Mammary epithelial cell (primary cell): Measurements from ENCODE around the gene RBBP9.

Source experiments
- CTCF ChIP-seq, 2 donors: IDR thresholded peaks in 1 of 2; conservative IDR thresholded peaks in 1 of 2; 2 replicates each; pipeline ENCODE4 v1.5.1; 2011 to 2012; ENCODE audit warnings: inconsistent platforms in 2 of 2, low read length in 2 of 2, mild to moderate bottlenecking in 2 of 2, control low read depth in 1 of 2, low read depth in 1 of 2; ENCODE audit not compliant: insufficient read depth in 1 of 2; ENCODE audit errors: extremely low read depth in 1 of 2
- EZH2 ChIP-seq: IDR thresholded peaks from 2 replicates; pipeline ENCODE4 v1.6.1; 2012; ENCODE audit warnings: low read length, inconsistent platforms, borderline replicate concordance

DNA sequence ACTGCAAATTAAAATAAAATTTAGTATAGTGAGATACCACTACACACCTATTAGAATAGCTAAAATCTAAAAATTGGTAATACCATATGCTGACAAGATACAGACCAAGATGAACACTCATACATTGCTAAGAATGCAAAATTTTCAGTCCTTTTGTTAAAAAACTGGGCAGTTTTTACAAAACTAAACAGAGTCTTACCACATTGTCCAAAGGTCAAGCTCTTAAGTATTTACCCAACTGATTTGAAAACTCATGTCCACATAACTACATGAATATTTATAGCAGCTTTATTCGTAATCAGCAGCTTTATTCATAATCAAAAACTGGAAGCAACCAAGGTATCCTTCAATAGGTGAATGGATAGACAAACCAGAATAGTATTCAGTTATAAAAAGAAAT, 19.8 kb downstream of the RBBP9 start:
- TF ChIP-seq EZH2 (no peak), CTCF (conservative IDR thresholded peaks at IDR 0.05 in 1 of 2, IDR thresholded peaks at IDR 0.05 in 1 of 2; ENCODE audit: extremely low read depth in 1 of 2, insufficient read depth in 1 of 2, low read depth in 1 of 2, low read length in 2 of 2) (no peak)
